Tibial artery (tissue), 4 donors: ENCODE results near the gene DPP6.

ENCODE experiments used
- DNase-seq, 2 donors: peaks; one replicate each; pipeline ENCODE4 v3.0.0-alpha.2; 2019
- H3K27ac ChIP-seq, 2 donors: fragments of 200-600 bp; sonication (generic) in 1 of 2; 1 replicate in 1 of 2; 2 replicates in 1 of 2; pipeline ENCODE4 v1.5.1; 2018 to 2019; ENCODE audit warnings: mild to moderate bottlenecking in 1 of 2
- H3K27me3 ChIP-seq, 2 donors: fragments of 200-600 bp; sonication (generic) in 1 of 2; one replicate each; pipeline versions ENCODE4 v1.5.1 to v1.6.0; 2016 to 2019
- H3K36me3 ChIP-seq, 3 donors: fragments of 200-600 bp; sonication (generic) in 2 of 3; one replicate each; pipeline ENCODE4 v1.5.1; 2016 to 2019; ENCODE audit warnings: mild to moderate bottlenecking in 2 of 3
- H3K4me1 ChIP-seq, 4 donors: fragments of 200-600 bp; sonication (generic) in 2 of 4; 1 replicate in 3 of 4; 2 replicates in 1 of 4; pipeline ENCODE4 v1.5.1; 2016 to 2019
- H3K4me3 ChIP-seq, 2 donors: fragments of 200-600 bp; sonication (generic) in 1 of 2; 1 replicate in 1 of 2; 2 replicates in 1 of 2; pipeline ENCODE4 v1.5.1; 2018 to 2019; ENCODE audit warnings: mild to moderate bottlenecking in 2 of 2
- H3K9me3 ChIP-seq, 3 donors: fragments of 200-600 bp; sonication (generic) in 1 of 3; one replicate each; pipeline ENCODE4 v1.5.1; 2016 to 2019
- CTCF ChIP-seq, 2 experiments: fragments of 200-600 bp in 1 of 2; fragments of 450-650 bp in 1 of 2; IDR thresholded peaks; one replicate each; pipeline ENCODE4 v1.5.1; 2017 to 2019; ENCODE audit warnings: antibody characterized with exemption in 2 of 2, mild to moderate bottlenecking in 1 of 2, moderate library complexity in 1 of 2
- intact Hi-C: fragments of 100-400 bp; cut with DNase I; formaldehyde crosslinking; loops from one replicate; pipeline ENCODE4 v1.15.0; 2023; ENCODE audit warnings: low total_unique reads

Gene DPP6

GRCh38 chr7:154876516-154876915 lies 824.3 kb downstream of the DPP6 start:
- DNase-seq = no peak
- TF ChIP-seq CTCF (IDR thresholded peaks at IDR 0.05) = no peak
- H3K27ac ChIP-seq = no peak overlapping the region
- H3K27me3 ChIP-seq = peaks cover 0 to 14% of the 10 kb centered on the region in 2 donors
- intact Hi-C loops = no loop called here
- H3K4me3 ChIP-seq = no peak overlapping the region
- H3K36me3 ChIP-seq = no peaks in the 10 kb centered on the region
- H3K4me1 ChIP-seq = no peaks in the 10 kb centered on the region
- H3K9me3 ChIP-seq = no peaks in the 10 kb centered on the region

- peaks cover 0 to 14% of the 10 kb centered on the region in 2 donors for H3K27me3 ChIP-seq
- intact Hi-C loops = no loop called here
- DNase-seq = no peak
- no peaks in the 10 kb centered on the region for H3K9me3 ChIP-seq
- no peak for TF ChIP-seq CTCF (IDR thresholded peaks at IDR 0.05)
- H3K4me3 ChIP-seq = no peak overlapping the region
- H3K4me1 ChIP-seq = no peaks in the 10 kb centered on the region
- H3K36me3 ChIP-seq = no peaks in the 10 kb centered on the region
- H3K27ac ChIP-seq = no peak overlapping the region
These were observed 824.8 kb downstream of the DPP6 start for GRCh38 chr7:154877031-154877430.

- TF ChIP-seq CTCF (IDR thresholded peaks at IDR 0.05) = no peak
- no peaks in the 10 kb centered on the region for H3K4me1 ChIP-seq
- H3K4me3 ChIP-seq = no peak overlapping the region
- no peak for DNase-seq
- intact Hi-C loops = no loop called here
- H3K27me3 ChIP-seq = peaks cover 0 to 11% of the 10 kb centered on the region in 2 donors
- no peaks in the 10 kb centered on the region for H3K9me3 ChIP-seq
- no peaks in the 10 kb centered on the region for H3K36me3 ChIP-seq
- H3K27ac ChIP-seq = no peak overlapping the region
These were observed 827.4 kb downstream of the DPP6 start for GRCh38 chr7:154879629-154880028.

GRCh38 chr7:154880513-154880912 lies 828.3 kb downstream of the DPP6 start:
- Histone ChIP-seq H3K27ac (no peak overlapping the region), H3K9me3 (no peaks in the 10 kb centered on the region), H3K36me3 (no peaks in the 10 kb centered on the region), H3K27me3 (peaks cover 0 to 5% of the 10 kb centered on the region in 2 donors), H3K4me1 (no peaks in the 10 kb centered on the region), H3K4me3 (no peak overlapping the region)
- no peak for DNase-seq
- TF ChIP-seq CTCF (IDR thresholded peaks at IDR 0.05) = no peak
- intact Hi-C loops = no loop called here

GRCh38 chr7:154881026-154881425 lies 828.8 kb downstream of the DPP6 start:
- no peaks in the 10 kb centered on the region for H3K9me3 ChIP-seq
- H3K4me3 ChIP-seq = no peak overlapping the region
- H3K27me3 ChIP-seq = peaks cover 0 to 5% of the 10 kb centered on the region in 2 donors
- H3K36me3 ChIP-seq = no peaks in the 10 kb centered on the region
- intact Hi-C loops = no loop called here
- no peaks in the 10 kb centered on the region for H3K4me1 ChIP-seq
- TF ChIP-seq CTCF (IDR thresholded peaks at IDR 0.05) = no peak
- no peak for DNase-seq
- H3K27ac ChIP-seq = no peak overlapping the region

- no peak for DNase-seq
- Histone ChIP-seq H3K9me3 (no peaks in the 10 kb centered on the region), H3K4me1 (no peaks in the 10 kb centered on the region), H3K27me3 (peaks cover 0 to 5% of the 10 kb centered on the region in 2 donors), H3K4me3 (no peak overlapping the region), H3K36me3 (no peaks in the 10 kb centered on the region), H3K27ac (no peak overlapping the region)
- intact Hi-C loops = no loop called here
- no peak for TF ChIP-seq CTCF (IDR thresholded peaks at IDR 0.05)
These were observed 829.3 kb downstream of the DPP6 start for GRCh38 chr7:154881526-154881925.
